Measurements from ENCODE around the gene APOBEC3H.

- TF ChIP-seq, protein P1, sequence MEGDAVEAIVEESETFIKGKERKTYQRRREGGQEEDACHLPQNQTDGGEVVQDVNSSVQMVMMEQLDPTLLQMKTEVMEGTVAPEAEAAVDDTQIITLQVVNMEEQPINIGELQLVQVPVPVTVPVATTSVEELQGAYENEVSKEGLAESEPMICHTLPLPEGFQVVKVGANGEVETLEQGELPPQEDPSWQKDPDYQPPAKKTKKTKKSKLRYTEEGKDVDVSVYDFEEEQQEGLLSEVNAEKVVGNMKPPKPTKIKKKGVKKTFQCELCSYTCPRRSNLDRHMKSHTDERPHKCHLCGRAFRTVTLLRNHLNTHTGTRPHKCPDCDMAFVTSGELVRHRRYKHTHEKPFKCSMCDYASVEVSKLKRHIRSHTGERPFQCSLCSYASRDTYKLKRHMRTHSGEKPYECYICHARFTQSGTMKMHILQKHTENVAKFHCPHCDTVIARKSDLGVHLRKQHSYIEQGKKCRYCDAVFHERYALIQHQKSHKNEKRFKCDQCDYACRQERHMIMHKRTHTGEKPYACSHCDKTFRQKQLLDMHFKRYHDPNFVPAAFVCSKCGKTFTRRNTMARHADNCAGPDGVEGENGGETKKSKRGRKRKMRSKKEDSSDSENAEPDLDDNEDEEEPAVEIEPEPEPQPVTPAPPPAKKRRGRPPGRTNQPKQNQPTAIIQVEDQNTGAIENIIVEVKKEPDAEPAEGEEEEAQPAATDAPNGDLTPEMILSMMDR (IDR thresholded peaks at IDR 0.05) = no peak
- TF ChIP-seq POLR2A (IDR thresholded peaks at IDR 0.05) = no peak
Measured at GRCh38 chr22:39136317-39136716, 39.3 kb downstream of the APOBEC3H start.
